Activated CD8-positive, alpha-beta T cell treated with anti-CD3 and anti-CD28 coated beads for 36 hours (primary cell): Measurements from ENCODE around the gene IPO5. TPM values are rescaled to one million over a fixed set of nuclear protein-coding genes. Genes with fewer than 3 reads are reported as not detected.
"Not testable (repeated sequence)": the region's sequence is repeated elsewhere in the genome, so short reads cannot be mapped to it uniquely, and the experiment has no call there.

Source experiments
- ATAC-seq: fragments of 200-7000 bp; cut with Tn5 transposase; one replicate; pipeline ENCODE4 v1.10.0; 2021; ENCODE audit warnings: mild to moderate bottlenecking, moderate library complexity
- CTCF ChIA-PET: fragments of 350-600 bp; sonication (Branson Sonifier 250); formaldehyde crosslinking; loops from one replicate; lab custom pipeline; 2021; ENCODE audit warnings: antibody characterized with exemption; lab: Charles Lee
- POLR2A ChIA-PET: fragments of 350-600 bp; sonication (Branson Sonifier 250); formaldehyde crosslinking; loops from one replicate; lab custom pipeline; 2021; ENCODE audit warnings: antibody characterized with exemption; lab: Charles Lee
- DNase-seq: peaks from one replicate; pipeline ENCODE4 v3.0.0-alpha.2; 2020
- H3K27ac Mint-ChIP-seq: one replicate; pipeline ENCODE4 v1.8.0; 2021; ENCODE audit warnings: mild to moderate bottlenecking, mixed read lengths
- H3K27me3 Mint-ChIP-seq: one replicate; pipeline ENCODE4 v1.8.0; 2021; ENCODE audit warnings: mixed read lengths
- H3K36me3 Mint-ChIP-seq: one replicate; pipeline ENCODE4 v1.8.0; 2021; ENCODE audit warnings: low read depth, mixed read lengths
- H3K4me1 Mint-ChIP-seq: one replicate; pipeline ENCODE4 v1.8.0; 2021; ENCODE audit warnings: low read depth, mixed read lengths
- H3K4me3 Mint-ChIP-seq: one replicate; pipeline ENCODE4 v1.8.0; 2021; ENCODE audit warnings: mild to moderate bottlenecking, moderate library complexity, mixed read lengths
- H3K9me3 Mint-ChIP-seq: one replicate; pipeline ENCODE4 v1.8.0; 2021; ENCODE audit warnings: mixed read lengths
- CTCF ChIP-seq: fragments of 200-600 bp; IDR thresholded peaks from one replicate; pipeline ENCODE4 v1.8.0; 2022; ENCODE audit warnings: antibody characterized with exemption, mild to moderate bottlenecking
- intact Hi-C: fragments of 100-400 bp; cut with micrococcal nuclease; formaldehyde crosslinking; loops from one replicate; pipeline ENCODE4 v1.10.0; 2022
- total RNA-seq, 2 experiments: library from RNA; stranded (reverse); gene quantifications; one replicate each; pipeline ENCODE4 v1.2.3, GENCODE V29; 2021

IPO5 gene
- total RNA-seq, 2 experiments from 2014 or later: 242 to 250 TPM

GRCh38 chr13:97946951-97947588, 6.4 kb upstream of the IPO5 start:
- no peaks in the 10 kb centered on the region for H3K36me3 Mint-ChIP-seq
- intact Hi-C loops: no loop called here
- no peak for TF ChIP-seq CTCF
- ChIA-PET CTCF (no interaction called here), POLR2A (no interaction called here)
- DNase-seq: no peak
- H3K27ac Mint-ChIP-seq: no peak overlapping the region
- peaks cover 8% of the 10 kb centered on the region for H3K27me3 Mint-ChIP-seq
- peaks cover 3% of the 10 kb centered on the region for H3K9me3 Mint-ChIP-seq
- H3K4me3 Mint-ChIP-seq: no peak overlapping the region
- no peaks in the 10 kb centered on the region for H3K4me1 Mint-ChIP-seq
- ATAC-seq: no peak

- Mint-ChIP-seq H3K27ac (no peak overlapping the region), H3K4me3 (no peak overlapping the region), H3K9me3 (peaks cover 3% of the 10 kb centered on the region), H3K27me3 (peaks cover 8% of the 10 kb centered on the region), H3K4me1 (no peaks in the 10 kb centered on the region), H3K36me3 (no peaks in the 10 kb centered on the region)
- DNase-seq (no peak), ATAC-seq (no peak)
- ChIA-PET CTCF (no interaction called here), POLR2A (no interaction called here)
- no peak for TF ChIP-seq CTCF
- intact Hi-C loops: no loop called here
These were observed 5.4 kb upstream of the IPO5 start for GRCh38 chr13:97948041-97948440.

GRCh38 chr13:97949316-97949715, 4.2 kb upstream of the IPO5 start:
- CTCF ChIA-PET, ATAC-seq, H3K27me3 Mint-ChIP-seq, H3K4me3 Mint-ChIP-seq, DNase-seq, H3K9me3 Mint-ChIP-seq, H3K36me3 Mint-ChIP-seq, H3K27ac Mint-ChIP-seq, POLR2A ChIA-PET, H3K4me1 Mint-ChIP-seq, intact Hi-C loops: not testable (repeated sequence)

- no peaks in the 10 kb centered on the region for H3K36me3 Mint-ChIP-seq
- no peak for TF ChIP-seq CTCF
- intact Hi-C loops: no loop called here
- CTCF ChIA-PET: no interaction called here
- no peak overlapping the region for H3K27ac Mint-ChIP-seq
- no peaks in the 10 kb centered on the region for H3K4me1 Mint-ChIP-seq
- H3K4me3 Mint-ChIP-seq: no peak overlapping the region
- no peak for DNase-seq
- H3K9me3 Mint-ChIP-seq: peaks cover 3% of the 10 kb centered on the region
- peaks cover 6% of the 10 kb centered on the region for H3K27me3 Mint-ChIP-seq
- POLR2A ChIA-PET: no interaction called here
- no peak for ATAC-seq
These were observed 2.1 kb upstream of the IPO5 start for GRCh38 chr13:97951376-97951775.

- H3K4me3 Mint-ChIP-seq, H3K27me3 Mint-ChIP-seq, intact Hi-C loops, POLR2A ChIA-PET, H3K4me1 Mint-ChIP-seq, CTCF ChIA-PET, DNase-seq, H3K9me3 Mint-ChIP-seq, H3K36me3 Mint-ChIP-seq, H3K27ac Mint-ChIP-seq, ATAC-seq: not testable (repeated sequence)
These were observed 644 bp upstream of the IPO5 start for GRCh38 chr13:97952831-97953230.

- POLR2A ChIA-PET: no interaction called here
These were observed 7.9 kb downstream of the IPO5 start for GRCh38 chr13:97961340-97961739.

More at GRCh38 chr13:97961340-97961739, 7.9 kb downstream of the IPO5 start:
- peaks cover 4% of the 10 kb centered on the region for H3K27me3 Mint-ChIP-seq
- no peak for TF ChIP-seq CTCF
- no peak overlapping the region for H3K27ac Mint-ChIP-seq
- CTCF ChIA-PET: no interaction called here
- no peak overlapping the region for H3K4me3 Mint-ChIP-seq
- intact Hi-C loops: no loop called here
- H3K36me3 Mint-ChIP-seq: no peaks in the 10 kb centered on the region
- no peaks in the 10 kb centered on the region for H3K9me3 Mint-ChIP-seq
- no peaks in the 10 kb centered on the region for H3K4me1 Mint-ChIP-seq
- ATAC-seq: no peak
- DNase-seq: no peak
